NCI-H82 (cell line): ENCODE measurements around the gene C3.
"Not testable (repeated sequence)": the region's sequence is repeated elsewhere in the genome, so short reads cannot be mapped to it uniquely, and the experiment has no call there.

Source experiments
- DNase-seq: peaks from one replicate; lab custom pipeline; 2025; lab: John Stamatoyannopoulos, UW

Gene C3

DNA sequence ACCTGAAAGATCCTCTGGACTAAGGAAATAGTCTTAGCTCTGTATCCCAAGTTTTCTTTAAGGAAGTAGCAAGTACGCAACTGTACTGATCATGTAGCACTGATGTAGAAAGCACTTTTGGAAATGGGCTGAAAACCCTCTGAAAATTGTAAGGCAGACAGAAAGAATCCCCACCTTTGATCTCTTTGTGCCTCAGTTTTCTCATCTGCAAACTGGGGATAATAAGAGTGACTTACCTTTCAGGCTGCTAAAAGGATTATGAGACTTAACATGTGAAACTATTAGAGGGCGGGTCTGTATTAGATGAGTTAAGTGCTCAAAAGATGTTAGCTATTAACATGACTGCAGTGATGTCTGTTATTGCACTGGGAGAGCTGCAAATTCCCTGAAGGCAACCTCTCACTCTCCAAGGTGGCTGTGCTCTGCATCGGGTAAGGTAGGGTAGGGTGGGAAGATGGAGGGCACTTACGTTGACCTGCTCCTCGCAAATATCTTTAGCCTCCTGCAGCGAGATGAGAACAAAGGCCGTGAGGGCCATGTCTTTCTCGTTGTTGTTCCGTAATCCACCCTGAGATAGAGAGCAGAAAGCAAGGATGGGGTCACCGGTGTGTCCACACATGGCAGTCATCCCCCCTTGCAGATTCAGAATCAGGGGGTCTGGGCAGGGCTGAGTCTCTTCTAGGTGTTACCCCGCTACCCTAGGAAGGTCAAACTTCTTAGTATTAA lies 30.1 kb downstream of the C3 start:
- DNase-seq = no peak

- DNase-seq = no peak
Measured at GRCh38 chr19:6687114-6687513, 33.3 kb downstream of the C3 start.

DNA sequence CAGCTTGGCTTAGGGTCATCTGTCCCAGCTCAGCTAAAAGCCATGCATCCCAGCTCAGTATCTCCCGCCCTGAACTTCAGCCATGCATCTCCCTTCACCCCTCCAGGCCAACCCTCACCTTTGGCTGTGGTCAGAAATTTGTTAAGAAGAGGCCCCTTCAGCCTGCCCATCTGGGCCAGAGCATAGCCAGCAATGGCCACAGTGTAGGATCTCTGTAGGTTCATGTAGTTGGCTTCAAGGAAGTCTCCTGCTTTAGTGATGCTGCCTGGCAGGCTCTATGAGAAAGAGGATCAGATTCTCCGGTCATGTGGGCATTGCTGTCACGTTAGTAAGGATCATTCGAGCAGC lies 33.8 kb downstream of the C3 start:
- no peak for DNase-seq

DNA sequence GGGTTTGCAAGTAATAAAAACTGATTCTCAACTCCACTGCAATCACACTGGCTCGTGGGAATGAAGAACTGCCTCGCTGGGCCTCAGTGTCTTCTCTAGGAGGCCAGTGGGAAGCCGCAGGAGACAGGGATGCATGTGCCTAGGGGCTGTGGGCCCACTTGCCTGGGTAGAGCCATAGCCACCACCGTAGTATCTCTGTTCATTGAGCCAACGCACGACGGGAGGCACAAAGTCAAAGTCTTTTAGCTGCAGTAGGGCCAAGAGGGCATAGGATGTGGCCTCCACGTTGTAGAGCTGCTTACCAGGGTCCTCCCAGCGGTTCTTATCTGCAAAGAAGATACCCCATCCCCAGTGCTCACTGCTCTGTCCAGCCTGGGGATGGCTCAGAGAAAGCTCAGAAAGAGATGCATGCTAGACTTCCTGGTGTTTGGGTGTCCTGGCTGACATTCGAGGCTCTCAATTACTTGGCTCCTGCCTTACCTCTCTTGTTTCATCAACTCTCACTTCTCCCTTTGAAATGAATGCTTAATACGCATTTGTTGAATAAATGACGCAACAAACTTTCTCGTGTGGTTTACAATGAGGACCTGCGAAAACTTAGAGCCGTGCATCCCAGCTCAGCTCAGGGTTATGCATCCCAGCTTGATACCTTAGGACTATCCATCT lies 34.4 kb downstream of the C3 start:
- DNase-seq = no peak

DNA sequence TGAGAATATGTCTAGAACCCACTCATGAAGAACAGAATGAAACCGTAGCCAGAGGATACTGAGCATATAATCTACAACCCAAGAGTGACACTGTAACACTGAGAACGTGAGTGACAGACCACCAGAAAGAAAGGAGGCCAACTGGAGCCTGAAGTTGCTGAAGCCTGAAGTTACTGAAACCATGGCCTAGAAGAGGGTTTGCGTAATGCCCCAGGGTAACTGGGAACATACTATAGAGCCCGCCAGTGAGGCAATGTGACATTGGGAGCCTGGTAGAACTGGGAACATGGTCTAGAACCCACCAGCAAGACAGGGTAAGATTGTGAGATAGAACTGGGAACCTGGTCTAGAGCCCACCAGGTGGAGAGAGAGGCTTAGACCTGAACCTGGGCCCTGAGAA lies 35.0 kb downstream of the C3 start:
- DNase-seq = no peak

DNA sequence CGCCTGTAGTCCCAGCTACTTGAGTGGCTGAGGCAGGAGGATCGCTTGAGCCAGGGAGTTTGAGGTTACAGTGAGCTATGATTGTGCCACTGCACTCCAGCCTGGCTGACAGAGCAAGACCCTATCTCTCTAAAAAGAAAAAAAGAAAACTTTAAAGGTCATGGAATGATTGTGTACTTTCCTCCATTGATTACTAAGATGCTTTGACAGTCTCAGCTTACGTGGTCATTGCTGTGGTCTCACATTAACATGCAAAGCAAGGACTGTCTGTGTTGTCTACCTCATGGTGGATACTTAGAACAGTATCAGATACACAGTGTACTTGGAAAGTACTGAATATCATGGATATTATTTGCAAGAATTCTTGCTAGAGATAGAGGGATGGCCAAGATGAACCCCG lies 36.5 kb downstream of the C3 start:
- no peak for DNase-seq

GRCh38 chr19:6682607-6683128 lies 37.8 kb downstream of the C3 start:
- no peak for DNase-seq

- DNase-seq = no peak
Measured at GRCh38 chr19:6680141-6680540, 40.3 kb downstream of the C3 start.

DNA sequence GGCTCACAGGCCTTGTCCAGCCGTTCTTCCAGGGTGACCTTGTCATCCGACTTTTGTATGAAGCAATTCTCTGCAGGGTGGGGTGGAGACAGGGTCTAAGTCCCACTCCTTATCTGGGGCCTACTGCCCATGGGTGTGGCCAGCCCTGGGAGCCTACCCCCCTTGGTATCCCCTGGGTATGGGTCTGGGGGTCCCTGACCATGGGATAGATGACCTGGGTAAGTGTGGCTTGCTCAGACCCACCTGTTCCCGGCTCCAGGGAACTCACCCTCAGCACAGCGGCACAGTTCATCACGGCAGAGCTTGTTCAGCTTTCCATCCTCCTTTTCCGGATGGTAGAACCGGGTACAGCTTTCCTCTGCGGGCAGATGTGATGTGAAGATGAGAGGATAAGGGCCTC lies 41.3 kb downstream of the C3 start:
- DNase-seq = no peak

DNA sequence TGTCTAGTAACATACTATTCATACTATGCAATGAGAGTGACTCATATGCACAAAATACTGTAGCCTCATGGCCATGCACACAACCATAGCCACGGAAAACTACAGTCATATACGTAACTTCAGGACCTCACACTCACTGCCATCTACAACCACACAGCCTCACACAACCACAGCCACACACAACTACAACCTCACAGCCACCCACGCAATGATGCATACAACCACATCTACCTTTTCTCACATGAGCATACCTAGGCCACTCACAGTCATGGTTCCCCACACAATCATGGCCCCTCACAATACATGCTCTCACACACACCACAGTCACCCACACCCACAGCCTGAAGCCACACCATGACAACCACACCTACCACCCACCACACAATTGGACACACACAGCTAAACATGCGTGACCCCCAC lies 41.8 kb downstream of the C3 start:
- no peak for DNase-seq

GRCh38 chr19:6677883-6678689 lies 42.4 kb downstream of the C3 start:
- no peak for DNase-seq

DNA sequence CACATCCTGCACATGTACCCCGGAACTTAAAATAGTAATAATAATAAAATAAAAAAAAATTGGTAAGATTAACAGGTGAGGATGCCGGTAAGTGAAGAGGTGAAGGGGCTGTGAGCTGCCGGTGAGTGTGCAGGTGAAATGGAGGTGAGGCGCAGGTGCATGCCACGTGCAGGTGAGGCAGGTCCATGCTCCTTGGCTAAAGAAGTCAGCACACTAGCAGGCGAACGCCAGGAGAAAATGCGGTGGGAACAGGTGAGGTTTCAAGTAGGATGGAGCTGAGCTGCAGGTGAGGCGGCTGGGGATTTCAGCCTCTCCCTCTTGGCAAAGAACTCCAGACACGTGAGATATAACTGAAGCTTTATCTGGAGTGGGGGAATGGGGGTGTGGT lies 43.0 kb downstream of the C3 start:
- no peak for DNase-seq

DNA sequence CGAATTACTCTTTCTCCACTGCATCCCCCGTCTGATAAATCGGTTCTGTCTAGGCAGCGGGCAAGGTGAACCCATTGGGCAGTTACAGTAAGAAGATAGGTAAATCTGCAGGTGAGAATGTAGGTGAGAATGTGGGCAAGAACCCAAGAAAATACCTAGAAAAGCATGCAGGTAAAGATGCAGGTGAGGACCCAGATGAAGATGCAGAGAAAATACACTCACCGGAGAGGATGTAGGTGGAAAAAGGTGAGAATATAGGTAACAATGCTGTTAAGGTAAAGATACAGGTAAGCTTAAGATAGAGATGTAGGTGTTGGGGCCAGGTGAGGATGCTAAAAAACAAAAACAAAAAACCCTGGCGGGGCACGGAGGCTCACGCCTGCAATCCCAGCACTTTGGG lies 44.2 kb downstream of the C3 start:
- DNase-seq = no peak

DNA sequence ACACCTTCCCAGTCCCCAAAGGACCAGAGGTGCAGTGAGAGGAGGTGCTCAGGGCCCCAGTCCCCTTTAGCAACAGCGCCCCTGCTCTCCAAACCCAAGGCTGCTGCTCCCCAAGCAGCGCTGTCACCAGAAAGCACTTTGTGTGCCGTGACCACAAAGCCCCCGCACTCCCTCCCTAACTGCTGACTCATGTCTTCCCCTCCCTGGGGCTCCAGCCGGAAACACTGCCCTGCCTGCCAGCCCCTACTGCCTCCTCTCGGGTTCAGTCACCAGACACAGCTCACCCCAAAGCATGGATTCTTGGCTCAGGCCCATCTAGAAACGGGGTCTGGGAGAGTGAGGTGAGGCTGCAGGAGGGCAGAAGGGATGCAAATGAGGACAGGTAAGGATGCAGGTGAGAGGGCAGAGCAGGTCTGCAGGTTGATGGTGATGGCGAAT lies 45.6 kb downstream of the C3 start:
- no peak for DNase-seq

GRCh38 chr19:6674408-6674807 lies 46.0 kb downstream of the C3 start:
- DNase-seq = not testable (repeated sequence)

DNA sequence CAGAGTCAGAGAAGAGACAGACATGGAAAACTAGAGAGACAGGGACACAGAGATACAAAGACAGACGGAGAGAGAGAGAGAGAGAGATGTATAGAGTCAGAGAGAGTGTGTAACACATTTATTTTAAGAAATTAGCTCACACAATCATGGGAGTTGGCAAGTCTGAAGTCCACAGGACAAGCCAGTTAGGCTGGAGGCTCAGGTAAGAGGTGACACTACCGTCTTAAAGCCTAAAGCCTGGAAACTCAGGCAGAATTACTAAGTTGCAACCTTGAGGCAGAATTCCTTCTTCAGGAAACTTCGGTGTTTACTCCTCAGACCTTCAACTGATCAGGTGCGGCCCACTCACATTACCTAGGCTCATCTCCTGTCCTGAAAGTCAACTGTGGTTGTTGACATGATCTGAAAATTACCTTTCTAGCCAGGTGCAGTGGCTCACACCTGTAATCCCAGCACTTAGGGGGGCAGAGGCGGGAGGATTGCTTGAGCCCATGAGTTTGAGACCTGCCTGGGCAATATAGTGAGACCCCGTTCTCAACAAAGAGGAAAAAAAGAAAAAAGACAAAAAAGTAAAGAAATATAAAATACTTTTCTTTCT lies 47.7 kb downstream of the C3 start:
- no peak for DNase-seq

- DNase-seq = no peak
Measured at GRCh38 chr19:6671960-6672359, 48.5 kb downstream of the C3 start.

DNA sequence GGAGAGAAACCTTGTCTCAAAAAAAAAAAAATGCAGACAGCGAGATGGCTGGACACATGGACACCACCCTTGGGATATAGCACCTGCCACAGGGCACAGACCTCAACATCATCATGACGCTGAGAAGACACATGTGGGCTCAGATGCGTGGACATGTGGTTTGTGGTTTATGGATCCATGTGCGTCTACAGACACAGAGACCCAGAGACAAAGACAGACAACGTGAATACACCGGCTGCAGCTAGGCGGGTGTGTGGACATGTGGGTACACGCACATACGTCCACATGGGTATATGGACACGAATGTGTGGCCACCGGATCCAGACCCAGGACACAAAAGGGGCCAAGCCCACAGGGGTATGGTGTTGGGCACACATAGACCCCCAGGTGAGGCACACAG lies 51.8 kb downstream of the C3 start:
- no peak for DNase-seq

GRCh38 chr19:6667114-6667627 lies 53.3 kb downstream of the C3 start:
- DNase-seq = no peak

- DNase-seq = no peak
Measured at GRCh38 chr19:6664916-6665315, 55.5 kb downstream of the C3 start.

DNA sequence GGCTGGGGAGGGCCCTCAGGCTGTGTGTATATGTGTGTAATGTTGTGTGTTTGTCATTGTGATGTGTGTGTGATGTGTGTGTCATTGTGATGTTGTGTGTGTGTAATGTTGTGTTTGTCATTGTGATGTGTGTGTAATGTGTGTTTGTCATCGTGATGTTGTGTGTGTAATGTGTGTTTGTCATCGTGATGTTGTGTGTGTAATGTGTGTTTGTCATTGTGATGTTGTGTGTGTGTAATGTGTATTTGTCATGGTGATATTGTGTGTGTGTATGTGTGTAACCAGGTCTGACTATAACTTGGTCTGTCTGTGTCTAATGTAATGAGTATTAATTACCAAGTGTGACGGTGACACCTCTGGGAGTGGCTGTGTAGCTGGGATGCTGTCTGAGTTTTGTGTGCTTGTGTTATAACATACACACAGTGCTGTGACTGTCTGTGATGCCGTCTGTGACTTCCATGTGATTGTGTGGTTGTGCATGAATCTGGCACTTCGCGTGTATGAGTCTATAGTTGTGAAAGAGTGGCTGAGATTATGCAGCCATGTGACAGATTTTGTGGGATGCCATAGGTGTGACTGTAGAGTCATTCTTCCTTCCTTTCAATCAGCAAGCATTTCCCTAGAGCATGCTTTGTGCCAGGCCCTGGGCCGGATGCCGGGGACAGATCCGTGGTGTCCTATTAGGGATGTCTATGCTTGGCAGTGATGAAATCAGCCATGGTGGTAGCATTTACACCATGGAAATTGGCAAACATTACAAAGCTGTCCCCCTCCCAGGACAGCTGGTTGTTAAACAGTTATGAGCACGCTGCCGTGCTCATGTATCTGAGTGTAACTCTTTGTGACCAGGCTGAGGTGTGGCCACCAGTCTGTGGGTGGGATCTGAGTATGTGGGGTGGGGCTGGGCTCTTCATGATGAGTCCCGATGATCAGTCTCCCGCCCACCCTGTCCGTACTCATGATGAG lies 56.9 kb downstream of the C3 start:
- DNase-seq = no peak
